LHCN-M2 (cell line): ENCODE data around the gene BCAS4. TPM values are rescaled to one million over a fixed set of nuclear protein-coding genes. Genes with fewer than 3 reads are reported as not detected.
"Not testable (repeated sequence)": the region's sequence is repeated elsewhere in the genome, so short reads cannot be mapped to it uniquely, and the experiment has no call there.

Experiments used
- DNase-seq: peaks from one replicate; pipeline ENCODE4 v3.0.0-alpha.2; 2012; ENCODE audit warnings: low read depth
- total RNA-seq: library from RNA; depleted of rRNA; stranded (reverse); fragments of >200 nt; gene quantifications from 2 replicates; pipeline ENCODE4 v1.2.3, GENCODE V29; 2014

BCAS4 gene
- total RNA-seq, 1 experiment from 2014 or later: 9.7 TPM

DNA sequence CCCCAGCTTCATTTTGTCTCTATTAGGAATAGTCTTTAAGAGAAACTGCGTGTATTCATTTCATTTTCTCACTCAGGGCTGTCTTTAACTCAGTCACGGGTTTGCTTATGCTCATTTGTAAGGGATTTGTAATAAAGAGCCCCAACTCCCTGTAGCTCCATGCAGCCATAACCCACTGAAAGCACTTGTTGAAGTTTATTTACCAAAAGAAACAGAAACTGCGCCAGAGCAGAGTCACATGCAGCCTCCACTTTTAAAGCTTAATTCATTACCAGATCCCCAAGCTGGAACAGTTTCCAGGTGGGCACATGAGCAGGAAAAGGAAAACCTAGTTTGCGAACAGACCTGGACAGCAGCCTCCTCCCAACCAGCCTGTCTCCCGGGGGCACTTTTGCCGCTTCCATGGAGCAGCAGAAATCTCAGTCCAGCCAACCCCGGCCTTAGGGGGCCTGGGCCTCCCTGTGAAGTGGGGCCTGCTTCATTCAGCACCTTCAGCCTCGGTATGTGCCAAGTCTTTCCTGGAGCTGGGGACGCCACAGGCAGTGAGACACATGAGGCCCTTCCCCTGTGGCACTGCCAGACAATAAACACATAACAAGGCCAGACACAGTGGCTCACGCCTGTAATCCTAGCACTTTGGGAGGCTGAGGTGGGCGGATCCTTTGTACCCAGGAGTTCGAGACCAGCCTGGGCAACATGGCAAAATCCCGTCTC, 4.5 kb downstream of the BCAS4 start:
- no peak for DNase-seq

DNA sequence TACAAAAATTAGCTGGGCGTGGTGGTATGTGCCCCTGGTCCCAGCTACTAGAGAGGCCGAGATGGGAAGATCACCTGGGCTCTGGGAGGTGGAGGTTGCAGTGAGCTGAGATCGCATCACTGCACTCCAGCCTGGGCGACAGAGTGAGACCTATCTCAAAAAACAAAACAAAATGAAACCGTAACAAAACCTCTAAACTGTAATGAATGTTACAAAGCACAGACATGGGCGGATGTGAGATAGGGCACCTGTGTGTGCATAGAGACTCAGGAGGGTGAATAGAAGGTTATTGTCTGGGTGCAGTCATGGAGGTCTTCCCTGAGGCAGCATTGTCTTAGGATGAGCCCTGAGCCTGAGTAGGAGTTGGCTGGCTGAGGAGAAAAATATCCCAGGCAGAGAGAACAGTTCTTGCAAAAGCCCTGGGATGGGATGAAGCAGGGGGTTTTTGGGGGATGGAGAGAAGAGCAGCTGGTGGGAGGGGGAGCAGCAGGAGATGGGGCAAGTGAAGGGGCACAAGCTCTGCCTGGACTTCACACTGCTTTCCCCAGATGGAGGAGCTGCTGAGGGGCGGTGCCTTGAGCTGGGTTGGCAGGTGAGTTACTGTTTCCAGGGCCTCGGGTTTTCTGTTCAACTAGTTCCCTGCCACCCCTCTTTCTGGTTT, 5.2 kb downstream of the BCAS4 start:
- DNase-seq: no peak

DNA sequence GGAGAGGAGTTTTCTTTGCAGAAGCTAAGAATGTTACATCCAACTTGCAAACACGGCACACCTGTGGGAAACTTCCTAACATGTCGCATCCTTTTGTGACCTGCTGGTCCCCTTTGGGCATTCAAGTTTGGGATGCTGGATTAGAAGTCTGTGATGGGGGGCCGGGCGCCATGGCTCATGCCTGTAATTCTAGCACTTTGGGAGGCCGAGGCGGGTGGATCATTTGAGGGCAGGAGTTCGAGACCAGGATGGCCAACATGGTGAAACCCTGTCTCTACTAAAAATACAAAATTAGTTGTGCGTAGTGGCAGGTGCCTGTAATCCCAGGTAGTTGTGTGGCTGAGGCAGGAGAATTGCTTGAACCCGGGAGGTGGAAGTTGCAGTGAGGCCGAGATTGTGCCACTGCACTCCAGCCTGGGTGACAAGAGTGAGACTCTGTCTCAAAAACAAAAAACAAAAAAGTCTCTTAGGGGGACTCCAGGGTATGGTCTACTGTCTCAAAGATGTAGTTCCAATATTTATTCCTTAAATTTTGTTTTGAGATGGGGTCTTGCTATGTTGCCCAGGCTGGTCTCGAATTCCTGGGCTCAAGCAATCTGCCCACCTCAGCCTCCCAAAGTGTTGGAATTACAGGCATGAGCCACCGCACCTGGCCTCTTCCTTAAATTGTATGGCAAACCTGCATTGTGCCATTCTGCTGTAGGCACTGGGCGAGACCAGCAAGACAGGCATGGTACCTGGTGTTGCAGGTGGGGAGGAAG, 6.3 kb downstream of the BCAS4 start:
- not testable (repeated sequence) for DNase-seq

DNA sequence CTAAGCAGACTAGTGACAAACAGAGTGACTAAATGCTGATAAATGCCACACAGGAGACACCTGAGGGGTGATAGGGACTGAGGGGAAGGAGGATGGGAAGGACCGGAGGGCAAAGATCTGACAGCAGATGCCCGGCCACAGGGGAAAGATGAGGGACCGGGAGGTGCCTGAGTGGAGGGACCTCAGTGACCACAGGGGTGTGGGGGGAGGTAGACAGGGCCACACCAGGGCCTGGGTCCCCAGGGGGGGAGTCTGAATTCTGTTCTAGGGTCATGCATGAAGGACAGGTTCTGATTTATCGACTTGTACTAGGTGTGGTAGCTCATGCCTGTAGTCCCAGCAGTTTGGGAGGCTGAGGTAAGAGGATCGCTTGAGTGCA, 6.9 kb downstream of the BCAS4 start:
- DNase-seq: no peak

DNA sequence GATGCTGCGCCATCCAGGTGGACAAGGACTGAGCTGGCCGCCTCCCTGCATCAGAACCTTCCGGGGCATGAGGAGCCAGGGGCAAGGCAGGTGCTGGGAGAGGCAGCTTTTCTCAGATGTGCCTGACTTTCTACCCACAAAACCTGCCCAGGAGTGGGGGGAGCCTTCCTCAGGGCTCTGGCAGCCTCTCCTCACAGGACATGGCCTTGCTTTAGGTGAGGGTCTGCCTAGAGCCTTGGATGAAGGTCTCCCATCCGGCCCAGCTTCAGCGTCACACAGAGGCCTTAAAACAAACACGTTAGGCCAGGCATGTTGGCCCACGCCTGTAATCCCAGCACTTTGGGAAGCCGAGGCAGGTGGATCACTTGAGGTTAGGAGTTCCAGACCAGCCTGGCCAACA, 7.4 kb downstream of the BCAS4 start:
- DNase-seq: no peak

DNA sequence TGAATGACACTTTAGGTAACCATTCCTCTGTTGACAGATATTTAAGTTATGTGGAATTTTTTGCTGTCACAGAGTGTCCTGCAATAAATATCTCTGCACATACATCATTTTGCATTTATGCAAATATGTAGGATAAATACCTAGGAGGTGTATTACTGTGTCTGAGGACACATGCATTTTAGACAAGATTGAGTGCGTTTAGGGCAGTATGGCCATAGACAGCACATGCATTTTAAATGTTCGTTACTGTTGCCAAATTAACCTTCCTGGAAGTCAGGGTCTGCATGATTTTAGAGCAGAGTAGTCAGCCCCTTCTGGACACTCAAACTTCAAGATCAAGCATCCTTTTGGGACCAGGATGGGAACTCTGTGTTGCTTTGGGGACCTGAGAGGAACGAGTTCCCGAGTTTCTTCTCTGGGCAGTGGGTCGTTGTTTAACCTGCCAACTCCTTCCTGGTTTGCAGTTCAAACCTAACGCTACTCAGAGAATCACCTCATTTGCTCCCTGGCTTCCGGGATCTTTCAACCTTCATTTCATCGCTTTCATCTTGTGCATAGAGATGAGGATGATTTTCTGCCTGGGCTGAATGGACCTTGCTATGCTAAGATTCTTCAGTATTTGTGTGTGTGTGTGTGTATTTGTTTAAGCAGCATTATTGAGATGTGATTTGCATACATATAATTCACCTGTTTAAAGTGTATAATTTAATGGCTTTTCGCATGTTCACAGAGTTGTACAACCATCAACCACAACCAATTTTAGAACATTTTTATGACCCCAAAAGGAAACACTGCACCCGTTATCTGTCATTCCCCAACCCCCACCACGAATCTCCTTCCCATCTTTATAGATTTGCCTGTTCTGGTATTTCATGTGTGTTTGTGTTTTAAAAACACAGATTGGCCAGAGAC, 9.8 kb downstream of the BCAS4 start:
- no peak for DNase-seq

DNA sequence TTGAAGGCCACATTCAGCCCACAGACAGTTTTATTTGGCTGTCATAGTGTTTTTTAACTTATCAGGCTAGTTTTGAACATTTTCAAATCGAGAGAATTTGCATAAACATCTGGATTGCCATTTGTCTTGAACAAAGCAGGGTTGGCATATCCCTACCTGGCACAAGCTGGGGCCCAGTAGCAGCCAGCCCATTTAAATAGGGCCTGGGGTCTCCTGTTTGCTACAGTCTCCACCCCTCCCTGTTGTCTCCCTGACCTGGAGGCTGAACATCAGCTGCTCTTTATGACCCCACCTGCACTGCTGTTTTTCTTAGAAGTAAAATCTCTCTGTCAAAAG, 10.5 kb downstream of the BCAS4 start:
- no peak for DNase-seq

DNA sequence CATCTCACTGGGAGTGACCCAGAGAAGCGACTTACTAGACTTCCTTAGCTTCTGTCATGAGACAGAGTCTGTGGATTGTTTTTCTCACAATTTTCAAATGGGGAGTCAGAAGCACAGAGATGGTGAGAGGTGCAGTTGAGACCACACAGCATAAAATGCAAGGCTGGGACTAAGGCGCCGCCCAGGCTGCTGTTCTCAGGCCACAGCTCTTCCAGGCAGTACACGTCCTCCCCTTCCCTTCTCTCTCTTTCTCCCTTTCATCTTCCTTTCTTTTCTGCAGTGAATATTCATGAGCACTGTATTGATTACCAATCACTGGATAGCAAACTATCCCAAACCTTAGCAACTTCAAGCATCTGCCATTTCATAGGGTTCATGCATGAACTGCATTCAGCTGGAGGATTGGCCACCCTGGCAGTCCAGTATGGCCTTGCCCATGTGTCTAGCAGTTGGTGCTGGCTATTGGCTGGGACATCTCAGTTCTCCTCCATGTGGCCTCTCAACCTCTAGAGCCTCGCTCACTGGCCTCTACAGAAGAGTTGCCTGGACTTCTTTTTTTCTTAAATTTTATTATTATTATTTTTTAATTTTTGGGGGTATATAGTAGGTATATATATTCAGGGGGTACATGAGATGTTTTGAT, 11.4 kb downstream of the BCAS4 start:
- no peak for DNase-seq

DNA sequence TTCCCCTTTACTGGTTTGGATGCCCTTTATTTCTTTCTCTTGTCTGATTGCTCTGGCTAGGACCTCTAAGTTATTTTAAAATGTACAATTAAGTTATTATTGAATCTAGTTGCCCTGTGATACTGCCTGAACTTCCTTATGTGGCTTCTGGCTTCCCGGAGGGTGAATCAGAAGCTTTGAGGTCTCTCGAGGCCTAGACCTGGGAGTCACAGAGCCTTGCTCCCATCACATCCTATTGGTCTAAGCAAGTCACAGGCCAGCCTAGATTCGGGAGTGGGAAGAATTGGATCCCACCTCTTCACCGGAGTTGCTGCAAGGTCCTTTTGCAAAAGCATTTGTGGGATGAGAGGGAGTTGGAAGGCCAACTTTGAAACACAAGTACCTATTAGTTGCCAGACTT, 15.2 kb downstream of the BCAS4 start:
- DNase-seq: no peak

DNA sequence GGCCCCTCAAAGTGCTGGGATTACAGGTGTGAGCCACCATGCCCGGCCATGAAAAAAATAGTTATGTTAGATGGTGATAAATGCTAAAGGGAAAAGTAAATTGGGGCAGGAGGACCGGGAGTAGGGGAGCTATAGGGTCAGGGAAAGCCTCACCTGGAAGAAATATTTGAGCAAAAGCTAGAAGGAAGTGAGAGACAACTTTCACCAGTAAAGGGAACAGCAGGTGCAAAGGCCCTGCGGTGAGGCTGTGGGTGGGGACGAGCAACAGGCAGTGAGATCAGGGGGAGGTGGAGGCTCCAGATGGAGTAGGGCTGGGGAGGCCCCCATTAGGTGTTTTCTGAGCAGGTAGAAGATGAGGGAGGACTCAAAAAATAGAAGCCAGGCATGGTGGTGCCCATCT, 16.0 kb downstream of the BCAS4 start:
- no peak for DNase-seq

DNA sequence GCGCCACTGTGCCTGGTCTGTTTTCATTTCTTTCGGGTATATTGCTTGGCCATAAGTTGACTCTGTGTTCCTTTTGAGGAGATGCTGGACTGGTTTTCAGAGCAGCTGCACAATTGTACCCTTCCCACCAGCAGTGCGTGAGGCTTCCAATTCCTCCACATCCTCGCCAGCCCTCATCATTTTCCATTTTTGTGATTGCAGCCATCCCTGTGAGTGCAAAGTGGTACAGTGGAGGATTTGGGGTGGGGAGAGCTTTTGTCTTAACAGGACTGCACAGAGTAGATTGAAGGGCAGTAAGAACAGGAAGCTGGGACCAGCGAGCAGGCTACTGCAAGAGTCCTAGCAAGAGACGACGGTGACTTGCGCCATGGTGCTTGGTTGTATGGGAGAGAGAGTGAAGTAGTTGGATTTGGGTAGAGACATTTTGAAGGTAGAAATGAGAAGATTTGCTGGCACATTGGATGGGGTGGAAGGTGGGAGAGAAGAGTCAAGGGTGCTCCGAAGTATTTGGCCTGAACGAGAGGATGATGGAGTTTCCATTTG, 18.3 kb downstream of the BCAS4 start:
- no peak for DNase-seq

DNA sequence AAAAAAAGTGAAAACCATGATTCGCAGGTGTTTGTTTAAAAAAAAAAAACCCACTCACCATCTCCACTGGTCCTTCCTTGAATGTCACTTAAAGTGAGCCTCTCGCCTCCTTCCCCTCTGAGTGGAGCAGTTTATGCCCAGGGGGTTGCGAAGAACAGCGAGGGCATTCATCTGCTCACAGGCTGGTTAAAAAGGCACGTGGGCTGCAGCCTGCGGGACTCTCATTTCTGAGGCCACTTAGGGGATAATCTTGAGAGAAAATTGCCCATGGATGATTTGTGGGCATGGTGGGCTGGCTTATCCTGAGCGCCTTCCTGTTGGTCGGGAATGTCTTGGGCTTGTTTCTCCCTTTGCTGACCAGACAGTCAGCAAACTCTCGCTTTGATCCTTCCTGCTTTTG, 18.9 kb downstream of the BCAS4 start:
- no peak for DNase-seq

DNA sequence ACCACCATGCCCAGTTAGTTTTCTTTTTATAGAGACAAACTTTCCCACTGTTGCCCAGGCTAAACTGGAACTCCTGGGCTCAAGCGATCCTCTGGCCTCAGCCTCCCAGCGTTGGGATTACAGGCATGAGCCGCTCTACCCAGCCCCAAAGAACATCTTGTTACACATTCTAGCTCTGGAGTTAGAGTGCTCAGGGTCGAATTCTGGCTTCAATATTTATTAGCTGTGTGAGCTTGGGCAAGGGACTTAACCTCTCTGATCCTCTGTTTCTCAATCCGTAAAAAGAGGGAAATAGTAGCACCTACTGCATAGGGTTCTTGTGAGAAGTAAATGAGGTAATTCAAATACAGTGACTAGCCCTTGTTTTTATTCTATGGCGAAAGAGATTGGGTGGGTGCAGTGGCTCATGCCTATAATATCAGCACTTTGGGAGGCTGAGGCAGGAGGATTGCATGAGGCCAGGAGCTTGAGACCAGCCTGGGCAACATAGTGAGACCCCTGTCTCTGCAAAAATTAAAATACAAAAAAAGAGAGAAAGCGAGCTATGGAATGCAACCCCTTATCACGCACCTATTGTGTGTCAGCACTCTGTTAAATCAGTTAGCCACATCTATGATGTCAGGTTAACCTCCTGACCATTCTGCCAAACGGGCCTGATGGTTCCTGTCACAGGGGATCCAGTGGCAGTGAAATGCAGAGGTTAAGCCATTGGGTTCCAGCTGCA, 19.7 kb downstream of the BCAS4 start:
- no peak for DNase-seq

DNA sequence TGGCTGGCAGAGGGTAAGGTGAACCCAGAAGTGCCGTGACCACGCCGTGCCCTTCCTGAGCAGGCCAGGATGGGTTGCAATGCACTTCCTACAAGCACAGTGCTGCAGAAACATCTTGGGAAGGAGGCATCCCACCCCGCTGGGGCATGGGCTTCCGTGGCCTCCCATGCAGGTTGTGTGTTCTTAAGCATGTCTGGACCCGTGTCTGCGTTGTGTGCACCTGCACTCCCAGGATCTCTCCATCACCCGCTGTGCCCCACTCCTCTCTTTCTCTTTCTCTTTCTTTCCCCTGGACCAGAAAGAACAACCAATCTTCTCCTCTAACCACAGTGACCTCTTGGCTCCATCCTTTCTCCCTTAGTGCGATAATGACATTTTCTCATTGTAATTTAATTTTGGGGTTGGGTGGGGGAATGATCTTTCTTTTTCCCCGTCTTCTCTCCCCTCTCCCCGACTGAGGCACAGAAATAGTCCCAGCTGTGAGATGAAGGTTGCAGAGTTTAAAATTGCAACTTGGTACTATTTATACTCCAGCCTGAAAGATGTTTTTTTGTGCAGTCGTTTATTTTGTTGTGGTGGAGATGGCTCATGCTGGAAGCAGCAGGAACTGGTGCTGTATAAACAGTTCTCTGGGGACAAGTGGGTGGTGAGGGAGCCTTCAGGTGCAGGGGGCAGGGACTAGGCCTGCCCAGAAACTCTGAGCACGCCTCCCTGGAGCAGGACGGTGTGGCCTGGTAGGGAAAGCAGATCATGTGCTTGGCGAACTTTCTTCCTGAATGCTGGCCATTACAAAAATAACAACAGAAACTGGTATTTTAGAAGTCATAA, 20.5 kb downstream of the BCAS4 start:
- DNase-seq: peak; percentile 73

DNA sequence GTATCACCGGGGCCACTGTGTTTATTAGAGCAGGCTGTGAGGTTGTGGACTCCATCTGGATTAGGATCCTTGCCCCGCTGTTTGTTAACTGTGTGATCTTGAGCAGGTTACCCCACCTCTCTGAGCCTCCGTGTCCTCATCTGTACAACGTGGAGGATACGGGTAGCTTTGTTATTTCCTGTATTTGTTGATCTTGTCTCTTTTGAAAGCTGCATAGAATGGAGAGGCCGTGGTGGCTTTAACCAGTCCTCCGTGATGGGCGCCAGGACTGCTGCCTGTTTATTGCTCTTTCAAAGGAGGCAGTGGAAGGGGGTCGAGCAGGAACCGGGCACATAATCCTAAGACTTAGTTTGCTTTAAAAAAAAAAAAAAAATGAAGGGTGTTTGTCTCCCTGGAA, 22.9 kb downstream of the BCAS4 start:
- DNase-seq: no peak

DNA sequence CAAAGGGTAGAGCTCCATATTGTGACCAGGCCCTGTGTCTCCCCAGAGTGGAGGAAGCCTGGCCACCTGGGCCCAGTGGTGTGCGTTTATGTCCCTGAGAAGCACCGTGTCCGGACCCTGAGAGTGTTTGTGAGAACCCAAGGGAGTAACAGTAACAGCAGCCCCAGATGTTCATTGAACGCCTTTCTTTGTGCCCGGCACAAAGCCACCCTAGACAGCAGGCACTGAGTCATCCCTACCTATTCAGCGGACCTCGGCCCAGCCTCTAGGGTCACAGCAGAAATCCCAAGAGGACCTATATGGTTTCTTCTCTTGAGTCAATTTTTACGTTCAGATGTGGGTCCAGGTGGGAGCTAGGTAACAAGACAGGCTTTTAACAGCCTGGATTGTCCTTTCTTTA, 24.5 kb downstream of the BCAS4 start:
- no peak for DNase-seq

DNA sequence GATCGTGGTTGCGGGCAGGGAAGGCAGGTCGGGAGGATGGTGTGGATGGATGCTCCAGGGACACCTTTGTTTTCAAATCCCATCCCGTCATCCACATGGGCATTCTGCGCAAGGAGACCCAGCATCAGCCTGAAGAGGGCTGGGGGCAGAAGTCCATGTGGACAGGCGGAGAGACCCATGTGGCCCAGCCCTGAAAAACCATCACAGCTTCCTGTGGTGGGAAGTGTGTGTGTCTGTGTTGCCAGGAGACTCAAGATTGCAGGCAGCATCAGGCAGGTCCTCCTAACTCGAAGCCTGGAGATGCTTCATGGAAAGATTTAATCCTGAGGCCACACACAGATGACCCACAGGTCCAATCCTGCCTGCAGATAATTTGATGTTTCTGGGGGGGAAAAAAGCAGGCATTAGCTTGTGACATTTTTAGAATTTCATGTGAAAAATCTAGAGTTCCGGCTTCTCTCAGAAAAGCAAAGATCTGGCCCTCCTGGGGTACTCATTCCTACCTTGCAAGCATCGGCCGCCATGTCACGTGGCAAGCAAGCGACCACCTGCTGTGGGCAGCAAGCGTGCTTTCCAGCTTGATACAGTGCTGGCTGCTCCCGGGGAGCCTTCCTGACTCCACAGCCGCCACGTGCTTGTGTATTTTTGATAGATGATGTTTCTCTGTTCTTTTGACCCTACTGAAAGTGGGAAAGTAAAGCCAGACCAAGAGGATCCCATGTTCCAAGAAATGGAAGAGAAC, 25.8 kb downstream of the BCAS4 start:
- DNase-seq: no peak

DNA sequence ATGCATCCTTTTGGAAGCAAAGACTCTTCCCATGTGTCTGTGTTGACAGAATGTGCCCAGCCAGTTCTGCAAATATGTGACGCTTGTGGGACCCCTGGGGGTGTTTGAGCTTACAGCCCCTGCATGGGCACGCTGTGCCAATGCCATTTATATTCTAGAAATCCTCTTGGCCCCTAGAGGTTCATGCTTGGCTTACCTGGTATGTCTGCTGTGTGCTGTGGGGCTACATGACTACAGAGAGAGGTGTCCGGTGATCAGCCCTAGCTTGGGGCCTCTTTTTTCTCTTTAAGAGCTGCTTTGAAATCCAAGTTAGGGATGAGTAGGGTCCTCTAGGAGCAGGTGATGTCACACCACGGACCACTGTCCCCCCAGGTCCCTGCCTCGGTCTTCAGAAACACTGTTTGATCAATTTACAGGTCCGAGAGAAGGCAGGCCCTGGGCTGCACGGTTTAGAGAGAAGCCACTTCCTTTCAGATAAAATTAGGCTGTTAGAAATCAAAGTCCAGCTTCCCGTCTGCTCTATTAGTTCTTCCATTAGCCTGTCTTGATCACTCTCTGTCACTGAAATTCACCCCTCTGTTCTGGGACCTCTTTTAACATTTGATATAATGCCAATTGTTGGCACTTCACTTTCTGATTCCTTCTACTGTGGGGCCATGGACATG, 26.5 kb downstream of the BCAS4 start:
- no peak for DNase-seq
